Fibroblast of skin of left quadriceps (primary cell): ENCODE measurements around the gene KCNE2.
"Not testable (repeated sequence)": the region's sequence is repeated elsewhere in the genome, so short reads cannot be mapped to it uniquely, and the experiment has no call there.

Experiments used
- DNase-seq, 2 experiments: peaks; one replicate each; pipeline ENCODE4 v3.0.0-alpha.2; 2013; ENCODE audit warnings: low read depth in 2 of 2

Gene KCNE2

GRCh38 chr21:34353182-34353581 is 10.6 kb upstream of the KCNE2 start:
- no peak for DNase-seq

- DNase-seq = no peak
These were observed 9.0 kb upstream of the KCNE2 start for GRCh38 chr21:34354836-34355235.

GRCh38 chr21:34355570-34355969 is 8.2 kb upstream of the KCNE2 start:
- DNase-seq = no peak

- DNase-seq = no peak
These were observed 5.9 kb upstream of the KCNE2 start for GRCh38 chr21:34357889-34358288.

GRCh38 chr21:34358866-34359265 is 4.9 kb upstream of the KCNE2 start:
- DNase-seq = no peak

- no peak for DNase-seq
These were observed 3.1 kb upstream of the KCNE2 start for GRCh38 chr21:34360488-34361241.

- DNase-seq = no peak
These were observed 1.7 kb upstream of the KCNE2 start for GRCh38 chr21:34362136-34362444.

- DNase-seq = no peak
These were observed 1.1 kb upstream of the KCNE2 start for GRCh38 chr21:34362670-34363069.

- no peak for DNase-seq
These were observed 1.1 kb downstream of the KCNE2 start for GRCh38 chr21:34364921-34365320.

GRCh38 chr21:34365809-34366208 is 2.0 kb downstream of the KCNE2 start:
- DNase-seq = no peak

GRCh38 chr21:34367320-34367935 is 3.6 kb downstream of the KCNE2 start:
- DNase-seq = peak; percentile 34 to 42

- DNase-seq = no peak
These were observed 5.9 kb downstream of the KCNE2 start for GRCh38 chr21:34369741-34370140.

GRCh38 chr21:34372321-34372720 is 8.5 kb downstream of the KCNE2 start:
- DNase-seq = no peak

- DNase-seq = not testable (repeated sequence)
These were observed 10.7 kb downstream of the KCNE2 start for GRCh38 chr21:34374462-34374861.

- DNase-seq = not testable (repeated sequence)
These were observed 11.3 kb downstream of the KCNE2 start, which contains the start of gene SMIM11 for GRCh38 chr21:34374940-34375618. Gene SMIM11 (plus strand): TSS chr21:34375507. CDS start chr21:34379505, 3,998 bp downstream.

- not testable (repeated sequence) for DNase-seq
These were observed 11.8 kb downstream of the KCNE2 start for GRCh38 chr21:34375619-34375972.

- DNase-seq = not testable (repeated sequence)
These were observed 19.3 kb downstream of the KCNE2 start for GRCh38 chr21:34383138-34383537.

GRCh38 chr21:34383724-34384415 is 20.1 kb downstream of the KCNE2 start:
- not testable (repeated sequence) for DNase-seq

GRCh38 chr21:34400522-34400921 is 36.7 kb downstream of the KCNE2 start:
- not testable (repeated sequence) for DNase-seq

GRCh38 chr21:34404742-34405141 is 40.9 kb downstream of the KCNE2 start:
- not testable (repeated sequence) for DNase-seq

GRCh38 chr21:34405686-34406085 is 41.9 kb downstream of the KCNE2 start:
- DNase-seq = not testable (repeated sequence)

GRCh38 chr21:34406102-34406501 is 42.3 kb downstream of the KCNE2 start:
- not testable (repeated sequence) for DNase-seq
